NCI-H526 (cell line): ENCODE results near the gene EID1.
"Not testable (repeated sequence)": the region's sequence is repeated elsewhere in the genome, so short reads cannot be mapped to it uniquely, and the experiment has no call there.

ENCODE experiments used
- DNase-seq, 2 experiments: peaks; one replicate each; lab custom pipeline; 2025; lab: John Stamatoyannopoulos, UW

EID1 gene

GRCh38 chr15:48910554-48910953 lies 32.6 kb downstream of the EID1 start:
- DNase-seq = not testable (repeated sequence)

- DNase-seq = no peak
Observed at GRCh38 chr15:48913141-48913540, 35.2 kb downstream of the EID1 start.

DNA sequence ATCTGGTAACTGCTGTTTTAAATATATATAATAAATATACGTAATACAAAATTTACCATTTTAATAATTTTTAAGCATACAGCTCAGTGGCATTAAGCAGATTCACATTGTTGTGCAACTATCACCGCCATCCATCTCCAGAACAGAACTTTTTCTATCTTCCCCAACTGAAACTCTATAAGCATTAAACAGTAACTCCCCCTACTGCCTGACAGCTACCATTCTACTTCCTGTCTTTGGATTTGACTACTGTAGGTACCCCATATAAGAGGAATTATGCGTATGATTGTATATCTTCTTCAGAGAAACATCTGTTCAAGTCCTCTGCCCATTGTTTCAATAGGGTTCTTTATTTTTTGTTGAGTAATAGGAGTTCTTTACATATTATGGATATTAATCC lies 36.8 kb downstream of the EID1 start:
- DNase-seq = no peak

GRCh38 chr15:48915861-48916260 lies 37.9 kb downstream of the EID1 start:
- DNase-seq = no peak

DNA sequence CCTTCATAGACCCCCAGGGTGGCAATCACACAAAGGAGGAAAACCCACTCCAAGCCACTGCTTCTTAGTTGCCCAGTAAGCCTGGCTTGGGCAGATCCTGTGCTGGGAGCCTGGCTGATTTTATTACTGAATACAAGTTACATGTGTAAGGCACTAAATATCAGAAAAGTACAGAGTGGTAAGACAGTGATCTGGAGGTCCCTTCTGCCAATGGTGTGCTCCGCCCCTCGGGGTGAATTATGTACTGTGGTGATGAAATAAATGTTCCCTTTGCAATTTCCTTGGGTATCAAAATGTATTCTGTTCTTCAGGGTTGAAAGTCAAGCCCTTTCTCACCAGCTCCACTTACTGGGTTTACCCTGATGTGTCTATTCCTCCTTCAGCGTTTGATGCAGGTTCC lies 38.8 kb downstream of the EID1 start:
- DNase-seq = no peak

- no peak for DNase-seq
Observed at GRCh38 chr15:48922046-48922445, 44.1 kb downstream of the EID1 start.

- DNase-seq = peak in 1 of 2 experiments; percentile 25
Observed at GRCh38 chr15:48924528-48925393, 46.8 kb downstream of the EID1 start.

DNA sequence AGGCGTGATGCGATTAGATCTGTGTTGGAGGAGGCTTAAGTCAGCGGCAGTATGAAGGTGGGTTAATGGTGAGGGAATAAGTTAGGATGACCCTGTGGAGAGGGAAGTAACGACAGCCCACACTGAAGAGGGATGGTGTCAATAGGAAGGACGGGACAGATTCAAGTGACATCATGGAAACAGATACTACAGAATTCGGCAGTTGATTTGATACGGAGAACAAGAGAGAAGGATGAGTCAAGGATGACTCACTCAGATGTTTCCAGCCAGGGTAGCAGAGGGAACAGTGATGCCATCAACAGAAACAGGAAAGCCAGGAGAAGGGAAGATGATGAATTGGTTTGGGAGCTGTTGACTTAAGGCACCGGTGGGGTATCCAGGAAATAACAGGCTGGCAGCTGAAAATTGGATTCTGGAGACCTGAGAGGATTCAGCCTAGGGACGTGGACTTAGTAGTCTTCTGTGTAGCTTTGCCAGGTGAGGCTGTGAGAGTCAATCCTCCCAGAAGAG lies 47.8 kb downstream of the EID1 start:
- DNase-seq = no peak

- no peak for DNase-seq
Observed at GRCh38 chr15:48928877-48929538, 51.1 kb downstream of the EID1 start.

DNA sequence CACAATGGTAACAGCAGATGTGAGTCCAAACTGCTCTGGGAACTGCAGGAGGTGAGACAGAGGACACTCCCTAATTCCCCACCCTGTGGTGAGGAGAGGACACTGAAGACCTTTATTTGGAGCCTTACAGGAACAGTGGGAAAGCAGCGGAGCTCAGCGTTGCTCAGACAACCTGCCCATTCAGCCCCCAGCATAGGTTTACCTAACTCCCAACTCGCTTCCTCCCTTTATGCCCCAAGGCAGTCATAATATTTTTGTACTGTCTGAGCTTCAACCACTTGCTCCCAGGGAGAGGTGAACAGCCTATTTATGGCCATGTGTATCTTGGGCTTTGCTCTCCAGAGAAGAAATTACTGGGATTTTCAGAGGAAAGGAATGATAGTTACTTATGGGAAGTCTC lies 51.7 kb downstream of the EID1 start:
- DNase-seq = no peak
